HTR-8/SVneo (cell line): Measurements from ENCODE around the gene SMIM28.

ENCODE experiments used
- DNase-seq: peaks from one replicate; pipeline ENCODE4 v3.0.0; 2011; ENCODE audit warnings: low spot score, mixed read lengths; ENCODE audit not compliant: insufficient read length
- FAIRE-seq: peaks from 2 replicates; lab custom pipeline; 2011; peaks lifted over from hg19 to GRCh38; lab: Jason Lieb, UNC

Gene SMIM28

GRCh38 chr6:138372711-138373463 lies 4.8 kb upstream of the SMIM28 start:
- FAIRE-seq: no peak
- DNase-seq: peak; percentile 8

GRCh38 chr6:138374230-138374629 lies 3.5 kb upstream of the SMIM28 start:
- FAIRE-seq: no peak

DNA sequence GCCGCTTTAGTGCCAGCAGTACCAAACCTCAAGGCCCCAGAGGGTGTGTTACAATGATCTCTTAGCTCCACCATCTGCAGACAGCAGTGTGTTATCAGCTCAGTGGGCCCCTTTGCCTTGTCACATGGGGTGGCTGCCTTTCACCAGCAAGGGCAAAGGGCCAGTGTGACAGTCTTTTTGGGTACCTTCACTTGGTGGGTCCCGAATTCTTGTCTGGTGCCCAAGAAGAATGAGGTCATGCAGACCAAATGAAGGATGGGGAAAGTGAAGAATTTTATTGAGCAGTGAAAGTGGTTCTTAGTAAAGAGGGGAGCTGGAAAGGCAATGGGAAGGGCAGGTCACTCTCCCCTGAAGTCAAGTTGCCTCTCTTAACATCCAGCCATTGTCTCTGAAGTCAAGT lies 2.9 kb upstream of the SMIM28 start:
- no peak for FAIRE-seq
- no peak for DNase-seq

More at GRCh38 chr6:138374230-138374629, 3.5 kb upstream of the SMIM28 start:
- DNase-seq: no peak

DNA sequence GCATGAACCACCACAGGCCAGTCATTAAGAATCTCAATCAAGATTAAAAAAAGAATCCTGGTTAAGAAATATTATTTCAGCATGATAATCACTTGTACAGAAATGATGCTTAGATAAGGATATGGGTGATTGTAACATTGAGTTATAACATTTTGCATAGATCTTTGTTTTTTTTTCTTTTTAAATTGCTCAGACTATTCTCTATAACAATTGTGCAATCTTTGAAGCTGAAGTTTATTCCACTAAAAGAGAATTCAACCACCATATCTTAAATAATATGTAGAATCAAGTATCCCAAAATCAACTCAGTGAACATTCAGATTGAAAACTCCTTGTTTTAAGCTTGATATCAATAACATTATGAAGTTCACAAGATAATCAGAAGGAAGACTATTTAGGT lies 663 bp upstream of the SMIM28 start:
- DNase-seq (no peak), FAIRE-seq (no peak)

DNA sequence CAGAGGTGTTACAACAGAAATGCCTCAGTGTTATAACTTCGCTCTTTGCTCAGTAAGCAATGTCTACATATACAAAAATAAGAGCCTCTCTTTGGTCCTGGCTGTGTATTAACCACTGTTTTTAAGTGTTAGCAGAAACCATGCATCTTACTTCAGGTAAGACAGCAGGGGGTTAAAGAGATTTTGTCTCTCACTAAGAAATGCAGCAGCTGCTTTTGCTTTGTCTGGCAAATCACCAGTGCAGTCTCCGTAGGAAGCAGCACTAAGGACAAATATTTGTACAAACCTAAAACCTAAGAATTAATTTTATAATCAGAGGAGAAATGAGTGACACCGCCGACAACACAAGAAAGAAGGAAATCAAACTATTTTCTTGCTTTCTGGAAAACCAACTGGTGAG lies 758 bp downstream of the SMIM28 start:
- no peak for FAIRE-seq
- DNase-seq: no peak

DNA sequence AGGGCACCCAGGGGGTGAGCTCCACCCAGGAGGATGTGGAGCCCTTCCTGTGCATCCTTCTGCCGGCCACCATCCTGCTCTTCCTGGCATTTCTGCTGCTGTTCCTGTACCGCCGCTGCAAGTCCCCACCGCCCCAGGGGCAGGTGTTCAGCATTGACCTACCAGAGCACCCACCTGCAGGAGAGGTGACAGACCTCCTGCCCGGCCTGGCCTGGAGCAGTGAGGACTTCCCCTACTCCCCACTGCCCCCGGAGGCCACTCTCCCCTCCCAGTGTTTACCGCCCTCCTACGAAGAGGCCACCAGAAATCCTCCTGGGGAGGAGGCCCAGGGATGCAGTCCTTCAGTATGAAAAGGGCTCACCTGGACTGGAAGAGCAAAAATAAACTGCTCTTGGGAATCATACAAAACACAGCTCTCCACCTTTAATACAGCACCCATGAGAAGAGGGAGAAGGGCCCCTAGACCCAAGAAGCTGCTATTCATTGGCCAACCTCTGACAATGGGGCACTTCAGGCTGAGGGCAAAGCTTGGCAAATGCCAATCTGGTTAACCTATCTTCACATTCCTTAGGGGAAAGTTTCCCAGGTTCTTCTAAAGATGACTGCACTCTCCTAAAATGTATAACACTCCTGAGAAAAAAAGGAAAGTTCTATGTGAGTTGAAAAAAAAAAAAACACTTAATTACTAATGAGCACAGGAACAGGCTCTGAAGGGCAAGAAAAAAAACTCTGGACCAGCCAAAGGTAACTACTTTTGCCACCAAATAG lies 5.0 kb downstream of the SMIM28 start:
- DNase-seq (no peak), FAIRE-seq (no peak)

DNA sequence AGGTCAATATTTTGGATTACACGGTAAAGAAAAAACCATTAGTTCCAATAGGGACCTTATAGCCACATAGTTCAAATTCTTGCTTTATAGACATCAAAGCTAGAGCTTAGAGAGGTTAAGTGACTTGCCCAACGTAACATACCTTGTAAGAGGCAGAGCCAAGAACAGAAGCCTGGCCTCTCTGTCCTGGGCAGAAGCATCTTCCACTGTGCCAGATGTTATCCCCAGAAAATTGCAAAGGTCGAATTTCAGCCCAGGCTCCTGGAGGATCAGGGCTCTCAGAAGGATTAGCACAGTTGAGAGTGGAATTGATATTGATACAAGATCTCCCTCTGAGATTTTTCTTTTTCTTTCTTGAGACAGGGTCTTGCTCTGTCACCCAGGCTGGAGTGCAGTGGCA lies 6.1 kb downstream of the SMIM28 start:
- DNase-seq: no peak
- no peak for FAIRE-seq

- no peak for DNase-seq
- FAIRE-seq: no peak
These were observed 9.2 kb downstream of the SMIM28 start for GRCh38 chr6:138386897-138387296.

GRCh38 chr6:138387577-138388368 lies 10.1 kb downstream of the SMIM28 start:
- DNase-seq (no peak), FAIRE-seq (no peak)

DNA sequence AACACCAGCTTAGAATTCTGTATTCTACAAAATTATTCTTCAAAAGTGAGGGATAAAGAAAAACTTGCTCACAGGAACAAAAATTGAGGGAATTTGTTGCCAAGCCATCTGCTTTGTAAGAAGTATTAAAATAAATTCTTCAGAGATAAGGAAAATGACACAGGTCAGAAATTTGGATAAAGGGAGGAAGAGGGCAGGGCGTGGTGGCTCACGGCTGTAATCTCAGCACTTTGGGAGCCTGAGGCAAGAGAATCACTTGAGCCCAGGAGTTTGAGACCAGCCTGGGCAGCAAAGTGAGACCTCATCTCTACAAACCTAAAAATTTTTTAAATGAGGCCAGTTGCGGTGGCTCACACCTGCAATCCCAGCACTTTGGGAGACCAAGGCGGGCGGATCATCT lies 11.8 kb downstream of the SMIM28 start:
- DNase-seq (no peak), FAIRE-seq (no peak)

DNA sequence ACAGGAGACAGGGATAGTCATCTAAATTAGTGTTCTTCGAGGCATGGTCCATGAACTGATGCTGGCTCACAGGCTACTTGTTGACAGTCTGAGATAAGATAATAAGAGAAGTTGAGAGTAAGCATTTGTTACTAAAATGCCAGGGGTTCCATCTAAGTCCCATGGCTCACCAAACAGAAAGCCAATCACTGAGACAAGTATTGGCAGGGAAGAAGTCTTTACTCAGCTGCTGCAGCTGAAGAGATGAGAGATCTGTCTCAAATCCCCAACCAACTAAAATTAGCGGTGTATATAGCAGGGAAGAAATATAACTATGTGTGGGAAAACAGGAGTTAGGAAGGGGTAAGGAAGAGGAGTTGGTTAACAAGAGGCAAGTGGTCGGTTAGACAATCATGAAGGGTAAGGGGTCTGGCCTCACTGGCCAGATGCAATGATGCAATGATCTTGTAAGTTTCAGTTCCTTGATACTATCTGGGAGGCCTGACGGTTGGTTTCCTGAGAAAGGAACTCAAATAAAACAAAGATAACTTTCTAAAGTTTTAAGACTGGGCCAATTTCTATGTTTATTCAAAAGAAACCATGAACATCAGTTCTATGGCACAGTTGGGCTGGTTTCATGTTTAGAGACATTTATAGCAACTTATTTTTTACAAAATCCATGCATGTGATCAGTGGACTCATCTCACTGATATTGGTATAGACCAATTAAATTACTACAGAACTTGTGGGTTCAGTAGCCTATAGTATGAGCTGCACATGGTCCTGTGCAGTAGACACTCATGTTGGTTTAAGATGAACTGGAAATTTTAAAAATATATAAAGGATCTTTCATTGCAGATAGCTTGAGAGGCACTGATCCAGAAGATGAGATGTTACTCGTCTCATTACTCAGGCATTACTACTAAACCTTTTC lies 16.4 kb downstream of the SMIM28 start:
- no peak for DNase-seq
- no peak for FAIRE-seq

GRCh38 chr6:138396709-138397108 lies 19.0 kb downstream of the SMIM28 start:
- no peak for FAIRE-seq
- DNase-seq: no peak

DNA sequence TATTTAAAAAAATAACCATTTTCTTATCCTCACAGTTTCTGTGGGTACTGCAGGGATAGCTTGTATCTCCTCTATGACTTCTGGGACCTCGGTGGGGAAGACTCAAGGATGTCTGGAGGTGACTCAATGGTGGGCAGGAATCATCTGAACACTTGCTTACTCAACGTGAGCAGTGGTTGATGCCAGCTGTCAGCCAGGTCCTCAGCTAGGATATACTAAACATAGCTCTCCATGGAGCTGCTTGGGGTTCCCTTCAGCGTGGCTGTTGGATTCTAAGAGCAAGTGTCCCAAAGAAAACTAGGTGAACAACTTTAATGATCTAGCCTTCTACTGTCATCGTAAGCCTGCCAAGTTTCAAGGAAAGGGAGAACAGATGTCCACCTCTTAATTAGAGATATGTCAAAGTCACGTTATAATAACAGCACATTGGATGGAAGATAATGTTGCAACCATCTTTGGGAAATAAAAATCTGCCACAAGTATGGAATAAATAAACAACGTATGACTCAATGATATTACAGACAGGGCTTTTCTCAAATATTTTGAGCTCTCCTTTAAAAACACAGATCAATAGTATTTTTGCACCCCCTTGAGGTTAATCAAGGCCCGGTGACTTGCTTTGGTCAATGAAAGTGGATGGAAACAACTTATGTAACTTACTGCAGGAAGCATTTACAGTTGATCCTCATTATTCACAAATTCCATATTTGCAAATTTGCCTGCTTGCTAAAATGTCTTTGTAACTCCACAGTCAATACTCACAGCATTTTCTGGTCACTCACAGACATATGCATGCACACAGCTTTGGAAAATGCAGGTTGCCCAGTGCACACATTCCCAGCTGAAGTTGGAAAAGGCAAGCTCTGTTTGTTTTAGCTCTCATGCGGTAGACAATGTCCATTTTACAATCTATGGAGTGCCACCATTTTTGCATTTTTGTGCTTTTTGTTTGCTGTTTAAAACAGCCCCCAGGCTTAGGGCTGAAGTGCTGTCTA lies 19.7 kb downstream of the SMIM28 start:
- FAIRE-seq: no peak

DNA sequence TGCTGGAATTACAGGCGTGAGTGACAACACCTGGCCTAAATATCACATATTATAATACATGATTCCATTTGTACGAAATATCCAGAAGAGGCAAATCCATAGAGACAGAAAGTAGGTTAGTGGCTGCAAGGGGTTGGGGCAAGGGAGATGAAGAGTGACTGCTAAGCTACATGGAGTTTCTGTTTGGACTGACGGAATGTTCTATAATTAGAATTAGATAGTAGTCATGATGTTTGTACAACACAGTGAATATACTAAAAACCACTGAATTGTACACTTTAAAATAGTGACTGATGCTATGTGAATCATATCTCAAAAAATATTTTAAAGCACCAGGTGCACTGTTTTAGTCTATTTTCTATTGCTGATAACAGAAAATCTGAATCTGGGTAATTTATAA lies 22.6 kb downstream of the SMIM28 start:
- DNase-seq (no peak), FAIRE-seq (no peak)

More for the DNA sequence above, 19.7 kb downstream of the SMIM28 start:
- DNase-seq: no peak

- no peak for DNase-seq
- FAIRE-seq: no peak
These were observed 24.5 kb downstream of the SMIM28 start for GRCh38 chr6:138401960-138402837.

- no peak for FAIRE-seq
These were observed 25.1 kb downstream of the SMIM28 start for GRCh38 chr6:138402838-138403187.

GRCh38 chr6:138403324-138403800 lies 25.7 kb downstream of the SMIM28 start:
- FAIRE-seq (no peak), DNase-seq (no peak)

More at GRCh38 chr6:138402838-138403187, 25.1 kb downstream of the SMIM28 start:
- no peak for DNase-seq
